HG03280 (cell line): ENCODE measurements around the gene SCRN2.

Experiments used
- ATAC-seq: cut with Tn5 transposase; IDR thresholded peaks from one replicate; pipeline ENCODE4 v1.9.1; 2021; ENCODE audit warnings: mild to moderate bottlenecking, moderate library complexity; ENCODE audit not compliant: unreplicated experiment

Gene SCRN2

DNA sequence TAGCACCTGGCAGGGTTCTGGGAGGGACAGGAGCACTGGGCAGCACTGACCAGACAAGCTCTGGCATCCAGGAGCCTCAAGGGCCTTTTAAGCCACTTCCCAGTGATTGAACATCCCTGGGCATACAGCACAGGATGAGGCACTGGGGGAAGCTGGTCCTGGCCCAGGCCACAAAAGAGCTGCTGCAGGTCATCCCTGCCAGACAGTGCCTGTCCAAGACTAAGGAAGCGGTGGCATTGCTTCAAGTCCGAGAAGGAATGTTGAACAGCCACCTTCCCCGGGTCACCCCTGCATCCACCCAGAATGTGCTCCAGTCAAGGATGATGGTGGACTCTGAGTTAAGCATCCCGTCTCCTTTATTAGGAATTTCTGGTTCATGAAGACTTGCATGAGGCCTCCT, 18.3 kb downstream of the SCRN2 start:
- no peak for ATAC-seq

GRCh38 chr17:47821424-47822391, 19.4 kb downstream of the SCRN2 start, which contains the start of gene OSBPL7:
Gene OSBPL7 (minus strand): TSS chr17:47821794. CDS start chr17:47820278, 1,516 bp downstream.
- ATAC-seq = peak; percentile 77

GRCh38 chr17:47821031-47821423, 20.0 kb downstream of the SCRN2 start:
- no peak for ATAC-seq

- no peak for ATAC-seq
These were observed 20.9 kb downstream of the SCRN2 start for GRCh38 chr17:47820033-47820789.

GRCh38 chr17:47819475-47819874, 21.6 kb downstream of the SCRN2 start:
- no peak for ATAC-seq

DNA sequence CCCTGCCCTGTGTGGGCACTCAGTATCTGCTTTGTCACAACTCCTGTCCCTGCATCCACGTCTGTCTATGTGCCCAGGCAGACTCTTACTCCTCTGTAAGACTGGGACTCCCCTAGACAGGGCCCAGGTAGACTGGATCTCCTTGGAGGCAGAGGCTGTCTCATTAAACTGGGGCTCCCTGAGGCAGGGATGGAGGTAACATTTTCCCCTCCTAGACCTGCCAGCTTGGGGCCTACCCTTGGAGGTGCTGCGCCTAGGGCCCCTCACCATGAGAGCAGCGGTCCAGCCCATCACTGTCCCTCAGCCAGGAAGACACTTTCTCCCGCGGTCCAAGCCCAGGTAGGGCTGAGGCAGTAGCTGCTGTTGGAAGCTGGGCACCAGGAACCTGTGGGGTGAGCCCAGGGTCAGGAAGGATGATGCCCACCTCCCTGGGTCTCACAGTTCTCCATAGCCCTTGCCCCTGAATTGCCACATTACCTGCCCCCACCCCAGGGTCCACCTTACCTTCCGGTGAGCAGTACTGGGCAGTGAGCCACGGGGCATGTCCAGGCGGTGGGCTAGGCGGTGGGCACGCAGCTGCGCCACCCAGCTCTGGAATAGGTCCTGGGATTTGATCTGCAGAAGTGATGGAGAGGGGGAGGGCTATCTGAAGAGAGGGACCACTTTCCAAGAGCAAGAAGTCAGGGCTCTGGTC, 22.9 kb downstream of the SCRN2 start:
- no peak for ATAC-seq

- no peak for ATAC-seq
These were observed 24.1 kb downstream of the SCRN2 start for GRCh38 chr17:47816947-47817346.

GRCh38 chr17:47816111-47816735, 24.9 kb downstream of the SCRN2 start:
- ATAC-seq = no peak

DNA sequence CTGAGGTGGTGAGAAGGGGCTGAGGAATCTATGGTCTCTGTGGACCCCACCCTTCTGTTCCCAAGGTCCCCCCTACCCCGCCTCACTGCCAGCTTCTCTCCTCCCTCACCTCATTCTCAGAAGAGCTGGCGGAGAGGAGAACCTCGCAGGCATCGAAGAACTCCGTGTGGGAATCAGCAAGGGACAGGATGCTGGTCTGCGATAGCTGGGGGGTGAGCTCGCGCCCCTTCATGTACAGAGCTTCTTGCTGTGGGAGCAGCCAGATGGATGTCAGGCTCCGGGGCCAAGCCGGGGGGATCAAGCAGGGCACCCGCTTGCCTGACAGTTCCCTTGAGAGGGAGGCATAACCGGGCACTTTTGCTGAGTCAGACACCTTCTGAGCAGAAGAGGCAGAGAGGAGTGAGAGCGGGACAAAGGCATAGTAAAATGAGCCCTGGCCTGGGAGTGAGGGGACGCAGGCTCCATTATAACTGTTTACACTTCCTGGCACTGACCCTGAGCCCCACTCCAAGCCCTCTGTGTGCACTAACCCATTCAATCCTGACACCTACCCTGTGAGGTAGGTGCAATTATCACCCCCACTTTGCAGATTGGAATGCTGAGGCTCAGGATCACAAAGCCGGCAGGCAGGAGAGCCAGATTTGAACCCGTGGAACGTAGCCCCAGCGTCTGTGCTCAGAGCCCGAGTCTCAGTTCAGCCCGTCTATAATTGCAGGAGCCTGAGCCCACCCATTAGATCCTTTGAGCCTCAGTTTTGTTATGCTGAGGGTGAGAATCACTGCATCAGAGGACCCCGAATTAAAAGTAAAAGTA, 25.8 kb downstream of the SCRN2 start:
- no peak for ATAC-seq

DNA sequence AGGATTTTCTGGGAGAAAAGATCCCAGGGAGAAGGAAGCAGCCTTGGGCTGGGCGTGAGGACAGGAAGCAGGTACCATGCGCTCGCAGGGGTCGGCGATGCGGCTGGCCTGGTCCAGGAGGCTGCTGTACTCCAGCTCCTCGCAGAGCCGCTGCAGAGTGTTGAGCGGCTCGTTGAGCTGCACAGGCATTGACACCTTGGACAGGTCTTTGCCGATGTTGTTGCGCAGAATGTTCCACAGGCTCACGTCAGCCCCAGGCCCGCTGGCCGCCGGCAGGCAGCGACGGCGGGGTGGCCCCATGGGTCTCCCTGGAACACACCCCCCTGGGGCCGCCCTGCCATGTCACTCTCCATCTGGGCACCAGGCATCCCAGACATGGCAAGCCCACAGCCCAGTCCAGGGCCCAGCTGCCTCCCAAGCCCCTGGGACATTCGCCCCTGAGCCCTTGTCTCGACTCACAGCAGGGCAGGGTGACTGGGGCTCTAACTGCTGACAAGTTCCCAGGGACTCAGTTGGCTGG, 27.5 kb downstream of the SCRN2 start:
- ATAC-seq = no peak

DNA sequence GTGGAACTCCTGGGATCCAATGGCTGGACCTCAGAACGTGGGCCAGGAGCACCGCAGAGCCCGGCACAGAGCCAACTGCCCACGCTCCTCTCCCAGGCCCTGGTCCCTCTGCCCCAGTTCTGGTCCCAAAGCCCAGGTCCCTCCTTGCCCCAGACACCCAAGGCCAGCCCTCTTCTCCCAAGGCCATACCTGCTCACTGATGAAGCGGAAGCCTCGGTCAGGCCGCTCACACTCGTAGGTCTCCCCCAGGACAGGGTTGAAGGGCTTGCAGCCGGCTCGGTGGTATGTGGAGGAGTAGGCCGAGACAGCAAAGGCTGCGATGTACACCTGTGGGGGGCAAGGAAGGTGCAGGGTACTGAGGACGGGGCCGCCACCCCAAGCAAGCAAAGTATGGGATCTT, 28.0 kb downstream of the SCRN2 start:
- no peak for ATAC-seq

- no peak for ATAC-seq
These were observed 28.7 kb downstream of the SCRN2 start for GRCh38 chr17:47812146-47812920.

- no peak for ATAC-seq
These were observed 29.4 kb downstream of the SCRN2 start for GRCh38 chr17:47811709-47812108.

- ATAC-seq = no peak
These were observed 30.0 kb downstream of the SCRN2 start for GRCh38 chr17:47810901-47811635.

- ATAC-seq = no peak
These were observed 30.8 kb downstream of the SCRN2 start for GRCh38 chr17:47810200-47810821.

DNA sequence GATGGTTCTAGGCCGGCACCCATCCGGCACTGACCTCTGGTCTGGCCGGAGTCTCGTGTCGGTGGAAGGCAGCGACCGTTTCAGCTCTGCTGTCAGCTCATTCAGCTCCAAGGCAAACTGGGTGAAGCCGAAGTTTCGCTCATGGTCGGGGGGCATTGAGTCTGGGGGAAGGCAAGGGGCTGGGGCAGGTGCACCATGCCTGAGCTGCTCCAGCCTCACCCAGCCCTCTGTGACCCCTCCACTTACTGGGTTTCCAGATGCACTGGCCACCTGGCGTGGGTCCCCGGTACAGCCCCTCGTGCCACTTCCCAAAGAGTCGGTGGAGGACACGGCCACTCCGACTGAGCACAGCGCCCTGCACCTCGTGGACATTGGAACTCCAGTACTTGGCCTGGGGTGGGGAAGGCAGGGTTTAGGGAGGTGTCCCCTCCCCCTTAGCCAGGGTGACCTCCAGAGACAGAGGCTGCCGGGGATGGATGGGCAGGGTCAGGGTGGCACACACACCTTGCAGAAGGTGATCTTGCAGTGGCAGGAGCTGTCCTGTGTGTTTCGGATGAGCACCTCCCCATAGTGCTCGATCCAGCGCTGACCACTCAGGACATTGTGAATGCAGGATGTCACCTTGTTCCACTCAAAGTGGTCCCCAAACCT, 32.1 kb downstream of the SCRN2 start:
- ATAC-seq = no peak
